Neural progenitor cell (in vitro differentiated cells): ENCODE measurements around the gene ELOVL6. TPM values are rescaled to one million over a fixed set of nuclear protein-coding genes. Genes with fewer than 3 reads are reported as not detected.

Experiments
- DNase-seq: peaks from one replicate; pipeline ENCODE4 v3.0.0-alpha.2; 2016; ENCODE audit warnings: low spot score
- H2AFZ ChIP-seq: fragments of 200-600 bp; sonication (generic); replicated peaks from 2 replicates; pipeline ENCODE4 v1.6.1; 2016; ENCODE audit warnings: antibody characterized with exemption
- H3F3A ChIP-seq: fragments of 200-600 bp; sonication (generic); 2 replicates; pipeline ENCODE4 v1.6.1; 2016; ENCODE audit warnings: antibody characterized with exemption, low read depth
- H3K27ac ChIP-seq: fragments of 200-600 bp; sonication (generic); 2 replicates; pipeline ENCODE4 v1.5.1; 2016; ENCODE audit warnings: mild to moderate bottlenecking
- H3K27me3 ChIP-seq: fragments of 200-600 bp; sonication (generic); 2 replicates; pipeline ENCODE4 v1.6.1; 2016; ENCODE audit warnings: mild to moderate bottlenecking, moderate library complexity
- H3K36me3 ChIP-seq: fragments of 200-600 bp; sonication (generic); 2 replicates; pipeline ENCODE4 v1.5.1; 2016
- H3K4me1 ChIP-seq: fragments of 200-600 bp; sonication (generic); 2 replicates; pipeline ENCODE4 v1.6.1; 2016; ENCODE audit warnings: mixed run types
- H3K4me2 ChIP-seq: fragments of 200-600 bp; sonication (generic); 2 replicates; pipeline ENCODE4 v1.6.1; 2016
- H3K4me3 ChIP-seq: fragments of 200-600 bp; sonication (generic); 2 replicates; pipeline ENCODE4 v1.5.1; 2016
- H3K79me2 ChIP-seq: fragments of 200-600 bp; sonication (generic); 2 replicates; pipeline ENCODE4 v1.6.1; 2016; ENCODE audit warnings: low read depth
- H3K9ac ChIP-seq: fragments of 200-600 bp; sonication (generic); 2 replicates; pipeline ENCODE4 v1.6.1; 2016
- H3K9me3 ChIP-seq: fragments of 200-600 bp; sonication (generic); 2 replicates; pipeline ENCODE4 v1.5.1; 2016; ENCODE audit warnings: low read depth
- H4K20me1 ChIP-seq: fragments of 200-600 bp; sonication (generic); 2 replicates; pipeline ENCODE4 v1.6.1; 2016; ENCODE audit warnings: low read depth
- H3K27ac Mint-ChIP-seq: 3 replicates; pipeline ENCODE4 v1.8.0; 2021; ENCODE audit warnings: mixed read lengths
- H3K27me3 Mint-ChIP-seq: 2 replicates; pipeline ENCODE4 v1.8.0; 2022; ENCODE audit warnings: low read depth, mild to moderate bottlenecking, inconsistent platforms, moderate library complexity, mixed read lengths; ENCODE audit not compliant: insufficient read depth
- H3K36me3 Mint-ChIP-seq: 3 replicates; pipeline ENCODE4 v1.8.0; 2021; ENCODE audit warnings: mixed read lengths
- H3K4me1 Mint-ChIP-seq: 3 replicates; pipeline ENCODE4 v1.8.0; 2021; ENCODE audit warnings: mixed read lengths
- H3K4me3 Mint-ChIP-seq: 3 replicates; pipeline ENCODE4 v1.8.0; 2021; ENCODE audit warnings: mild to moderate bottlenecking, moderate library complexity, mixed read lengths
- H3K9me3 Mint-ChIP-seq: 3 replicates; pipeline ENCODE4 v1.8.0; 2020; ENCODE audit warnings: mixed read lengths
- CTCF ChIP-seq: fragments of 200-600 bp; sonication (generic); IDR thresholded peaks from 2 replicates; pipeline ENCODE4 v1.5.1; 2017; ENCODE audit warnings: antibody characterized with exemption, mild to moderate bottlenecking
- EZH2 ChIP-seq: fragments of 200-600 bp; sonication (generic); IDR thresholded peaks from 2 replicates; pipeline ENCODE4 v1.6.1; 2017; ENCODE audit warnings: antibody characterized with exemption, mild to moderate bottlenecking, moderate library complexity
- EZH2phosphoT487 ChIP-seq: fragments of 200-600 bp; sonication (generic); IDR thresholded peaks from 2 replicates; pipeline ENCODE4 v1.6.1; 2017; ENCODE audit warnings: antibody characterized with exemption
- total RNA-seq: library from RNA; depleted of rRNA; stranded (reverse); fragments of >200 nt; gene quantifications from 2 replicates; pipeline ENCODE4 v1.2.3, GENCODE V29; 2015; ENCODE audit warnings: low replicate concordance

The ELOVL6 gene
- total RNA-seq, 1 donor from 2014 or later = 54.4 TPM

- no peak overlapping the region for H3K4me3 ChIP-seq
- H3K79me2 ChIP-seq = peaks cover 49% of the 10 kb centered on the region
Observed at GRCh38 chr4:110129544-110129943, 68.9 kb downstream of the ELOVL6 start.

GRCh38 chr4:110128472-110128919, 69.9 kb downstream of the ELOVL6 start:
- Histone ChIP-seq H3K9me3 (no peaks in the 10 kb centered on the region), H3K4me3 (no peak overlapping the region), H4K20me1 (peaks cover 14% of the 10 kb centered on the region), H3K36me3 (no peaks in the 10 kb centered on the region), H3K27ac (no peak overlapping the region), H3F3A (no peaks in the 10 kb centered on the region), H3K27me3 (no peaks in the 10 kb centered on the region), H2AFZ (no peak overlapping the region), H3K4me1 (no peaks in the 10 kb centered on the region), H3K4me2 (no peak overlapping the region), H3K79me2 (peaks cover 50% of the 10 kb centered on the region), H3K9ac (no peak overlapping the region)
- H3K36me3 Mint-ChIP-seq = peaks cover 25% of the 10 kb centered on the region
- TF ChIP-seq CTCF (no peak), EZH2phosphoT487 (no peak), EZH2 (no peak)
- peaks cover 3% of the 10 kb centered on the region for H3K4me1 Mint-ChIP-seq
- H3K27ac Mint-ChIP-seq = no peak overlapping the region
- DNase-seq = no peak
- no peaks in the 10 kb centered on the region for H3K9me3 Mint-ChIP-seq
- peaks cover 2% of the 10 kb centered on the region for H3K27me3 Mint-ChIP-seq
- no peak overlapping the region for H3K4me3 Mint-ChIP-seq

More at GRCh38 chr4:110129544-110129943, 68.9 kb downstream of the ELOVL6 start:
- Mint-ChIP-seq H3K27me3 (no peaks in the 10 kb centered on the region), H3K4me3 (no peak overlapping the region), H3K36me3 (peaks cover 31% of the 10 kb centered on the region), H3K9me3 (no peaks in the 10 kb centered on the region), H3K27ac (no peak overlapping the region), H3K4me1 (peaks cover 3% of the 10 kb centered on the region)
- no peak overlapping the region for H3K9ac ChIP-seq
- no peak overlapping the region for H3K4me2 ChIP-seq
- no peak for TF ChIP-seq EZH2
- TF ChIP-seq EZH2phosphoT487 = no peak
- no peak for TF ChIP-seq CTCF
- no peaks in the 10 kb centered on the region for H3K36me3 ChIP-seq
- no peaks in the 10 kb centered on the region for H3K9me3 ChIP-seq
- no peak overlapping the region for H3K27ac ChIP-seq
- H3F3A ChIP-seq = no peaks in the 10 kb centered on the region
- no peak overlapping the region for H2AFZ ChIP-seq
- H3K4me1 ChIP-seq = no peaks in the 10 kb centered on the region
- H4K20me1 ChIP-seq = peaks cover 14% of the 10 kb centered on the region
- H3K27me3 ChIP-seq = no peaks in the 10 kb centered on the region
- no peak for DNase-seq

GRCh38 chr4:110128029-110128428, 70.4 kb downstream of the ELOVL6 start:
- H4K20me1 ChIP-seq = peaks cover 14% of the 10 kb centered on the region
- peaks cover 48% of the 10 kb centered on the region for H3K79me2 ChIP-seq
- no peak for TF ChIP-seq EZH2phosphoT487
- Mint-ChIP-seq H3K4me1 (peaks cover 3% of the 10 kb centered on the region), H3K27ac (no peak overlapping the region), H3K9me3 (no peaks in the 10 kb centered on the region), H3K27me3 (peaks cover 2% of the 10 kb centered on the region), H3K4me3 (no peak overlapping the region), H3K36me3 (peaks cover 25% of the 10 kb centered on the region)
- no peak overlapping the region for H3K4me2 ChIP-seq
- H3K9me3 ChIP-seq = no peaks in the 10 kb centered on the region
- H3K4me1 ChIP-seq = no peaks in the 10 kb centered on the region
- no peak overlapping the region for H2AFZ ChIP-seq
- H3K9ac ChIP-seq = no peak overlapping the region
- no peaks in the 10 kb centered on the region for H3F3A ChIP-seq
- DNase-seq = no peak
- no peak overlapping the region for H3K4me3 ChIP-seq
- no peak overlapping the region for H3K27ac ChIP-seq
- H3K27me3 ChIP-seq = no peaks in the 10 kb centered on the region
- H3K36me3 ChIP-seq = no peaks in the 10 kb centered on the region

- Histone ChIP-seq H3K36me3 (no peaks in the 10 kb centered on the region), H4K20me1 (no peaks in the 10 kb centered on the region), H3K4me1 (peaks cover 7% of the 10 kb centered on the region), H3F3A (no peaks in the 10 kb centered on the region), H3K9ac (no peak overlapping the region), H3K4me2 (no peak overlapping the region), H3K27me3 (no peaks in the 10 kb centered on the region), H3K79me2 (peaks cover 34% of the 10 kb centered on the region), H3K27ac (no peak overlapping the region), H2AFZ (no peak overlapping the region), H3K4me3 (no peak overlapping the region), H3K9me3 (no peaks in the 10 kb centered on the region)
- Mint-ChIP-seq H3K36me3 (peaks cover 37% of the 10 kb centered on the region), H3K4me1 (peaks cover 4% of the 10 kb centered on the region), H3K27ac (no peak overlapping the region), H3K9me3 (no peaks in the 10 kb centered on the region), H3K4me3 (no peak overlapping the region), H3K27me3 (peaks cover 2% of the 10 kb centered on the region)
- TF ChIP-seq CTCF (no peak), EZH2phosphoT487 (no peak), EZH2 (no peak)
- no peak for DNase-seq
Observed at GRCh38 chr4:110124711-110125110, 73.7 kb downstream of the ELOVL6 start.
